Measurements from ENCODE around the gene ZNF431. TPM values are rescaled to one million over a fixed set of nuclear protein-coding genes. Genes with fewer than 3 reads are reported as not detected.
"Not testable (repeated sequence)": the region's sequence is repeated elsewhere in the genome, so short reads cannot be mapped to it uniquely, and the experiment has no call there.

Gene ZNF431
- 3.8 and 4.6 TPM in 2 replicates for total RNA-seq

- peak; percentile 80 for DNase-seq (ENCODE audit: extremely low read depth, low read depth, low spot score)
These were observed at the start of gene ZNF431 for GRCh38 chr19:21141787-21142464. ZNF431 (plus strand) TSS chr19:21142040; CDS start chr19:21142184, 144 bp downstream.

DNA sequence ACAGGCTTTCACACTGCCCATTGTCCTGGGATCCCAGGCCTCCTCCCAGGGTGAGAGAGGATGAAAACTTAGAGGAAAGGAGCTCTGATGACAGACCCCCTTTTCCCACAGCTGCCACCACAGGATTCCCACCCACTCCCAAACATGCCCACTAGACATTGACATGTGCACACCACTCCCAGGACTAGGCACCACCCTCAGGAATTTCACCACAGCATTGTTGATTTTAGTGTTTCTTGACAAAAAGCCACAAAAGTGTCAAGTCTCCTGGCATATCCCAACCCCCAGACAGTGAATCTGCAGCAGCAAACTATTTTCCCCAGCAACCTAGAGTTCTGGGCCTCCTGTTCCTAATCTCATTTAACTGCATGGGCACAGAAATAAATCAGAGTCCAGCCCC lies 49.7 kb upstream of the ZNF431 start:
- DNase-seq (ENCODE audit: extremely low read depth, low read depth, low spot score), result no peak

GRCh38 chr19:21094347-21095025 lies 47.4 kb upstream of the ZNF431 start:
- DNase-seq (ENCODE audit: extremely low read depth, low read depth, low spot score), result no peak

- no peak for DNase-seq (ENCODE audit: extremely low read depth, low read depth, low spot score)
These were observed 43.5 kb upstream of the ZNF431 start for GRCh38 chr19:21098291-21098690.

GRCh38 chr19:21101521-21102242 lies 40.2 kb upstream of the ZNF431 start:
- no peak for DNase-seq (ENCODE audit: extremely low read depth, low read depth, low spot score)

DNA sequence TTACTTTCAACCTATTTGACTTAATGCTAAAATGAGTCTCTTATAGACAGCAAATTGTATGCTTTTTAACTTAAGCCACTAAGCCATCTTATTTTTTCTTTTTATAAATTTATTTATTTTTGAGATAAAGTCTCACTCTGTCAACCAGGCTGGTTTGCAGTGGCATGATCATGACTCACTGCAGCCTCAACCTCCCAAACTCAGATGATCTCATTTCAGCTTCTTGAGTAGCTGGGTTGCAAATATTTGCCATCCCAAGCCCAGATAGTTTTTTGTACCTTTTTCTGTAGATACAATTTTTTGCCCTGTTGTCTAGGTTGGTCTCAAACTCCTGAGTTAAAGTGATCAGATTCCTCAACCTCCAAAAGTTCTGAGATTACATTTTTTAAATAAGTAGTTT lies 32.7 kb upstream of the ZNF431 start:
- no peak for DNase-seq (ENCODE audit: extremely low read depth, low read depth, low spot score)

DNA sequence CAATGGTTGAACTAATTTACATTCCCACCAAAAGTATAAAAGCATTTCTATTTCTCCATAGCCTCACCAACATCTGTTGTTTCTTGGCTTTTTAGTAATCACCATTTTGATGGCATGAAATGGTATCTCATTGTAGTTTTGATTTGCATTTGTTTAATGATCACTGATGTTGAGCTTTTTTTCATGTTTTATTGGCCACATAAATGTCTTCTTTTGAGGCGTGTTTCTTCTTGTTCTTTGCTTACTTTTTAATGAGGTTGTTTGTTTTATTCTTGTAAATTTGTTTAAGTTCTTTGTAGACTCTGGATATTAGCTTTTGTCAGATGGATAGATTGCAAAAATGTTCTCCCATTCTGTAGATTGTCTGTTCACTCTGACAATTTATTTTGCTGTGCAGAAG lies 31.7 kb upstream of the ZNF431 start:
- no peak for DNase-seq (ENCODE audit: extremely low read depth, low read depth, low spot score)

- no peak for DNase-seq (ENCODE audit: extremely low read depth, low read depth, low spot score)
These were observed 26.4 kb upstream of the ZNF431 start for GRCh38 chr19:21115430-21115829.

- no peak for DNase-seq (ENCODE audit: extremely low read depth, low read depth, low spot score)
These were observed 24.6 kb upstream of the ZNF431 start for GRCh38 chr19:21117041-21117907.

DNA sequence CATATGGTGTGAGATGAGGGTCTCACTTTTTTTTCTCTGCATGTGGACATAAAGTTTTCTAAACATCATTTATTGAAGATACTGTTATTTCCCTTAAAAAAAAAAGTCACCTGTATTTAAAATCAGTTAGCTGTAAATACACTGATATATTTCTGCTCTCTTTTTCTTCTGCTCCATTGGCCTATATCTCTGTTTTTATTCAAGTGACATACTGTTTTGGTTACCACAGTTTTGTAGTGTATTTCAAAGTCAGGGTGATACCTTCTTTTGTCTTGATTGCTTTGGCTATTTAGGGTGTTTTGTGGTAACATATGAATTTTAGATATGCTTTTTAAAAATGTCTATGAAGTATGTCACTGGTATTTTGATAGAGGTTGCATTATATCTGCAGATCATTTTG lies 15.8 kb upstream of the ZNF431 start:
- no peak for DNase-seq (ENCODE audit: extremely low read depth, low read depth, low spot score)

GRCh38 chr19:21127001-21127400 lies 14.8 kb upstream of the ZNF431 start:
- DNase-seq (ENCODE audit: extremely low read depth, low read depth, low spot score), result no peak

DNA sequence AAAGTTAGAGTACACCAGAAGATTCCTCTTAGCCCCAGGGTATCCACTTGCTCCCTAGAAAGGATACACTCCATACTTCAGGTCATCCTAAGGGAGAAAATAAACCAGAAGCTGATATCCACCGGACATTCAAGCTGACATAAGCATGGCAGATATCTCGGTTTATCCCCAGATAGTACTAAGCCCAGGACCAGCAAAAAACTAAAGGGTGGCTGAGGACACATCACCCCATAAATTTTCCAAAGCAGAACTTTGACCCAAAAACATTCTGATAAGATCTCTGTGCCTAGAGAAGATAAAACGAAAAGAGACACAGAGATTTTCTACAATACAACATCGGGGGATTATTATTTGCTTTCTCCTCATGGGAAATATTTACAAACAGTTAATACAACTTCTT lies 13.9 kb upstream of the ZNF431 start:
- DNase-seq (ENCODE audit: extremely low read depth, low read depth, low spot score), result no peak

GRCh38 chr19:21128901-21129698 lies 12.7 kb upstream of the ZNF431 start:
- no peak for DNase-seq (ENCODE audit: extremely low read depth, low read depth, low spot score)

- no peak for DNase-seq (ENCODE audit: extremely low read depth, low read depth, low spot score)
These were observed 11.6 kb upstream of the ZNF431 start for GRCh38 chr19:21130097-21130775.

- DNase-seq (ENCODE audit: extremely low read depth, low read depth, low spot score), result no peak
These were observed 8.2 kb upstream of the ZNF431 start for GRCh38 chr19:21133633-21134032.

DNA sequence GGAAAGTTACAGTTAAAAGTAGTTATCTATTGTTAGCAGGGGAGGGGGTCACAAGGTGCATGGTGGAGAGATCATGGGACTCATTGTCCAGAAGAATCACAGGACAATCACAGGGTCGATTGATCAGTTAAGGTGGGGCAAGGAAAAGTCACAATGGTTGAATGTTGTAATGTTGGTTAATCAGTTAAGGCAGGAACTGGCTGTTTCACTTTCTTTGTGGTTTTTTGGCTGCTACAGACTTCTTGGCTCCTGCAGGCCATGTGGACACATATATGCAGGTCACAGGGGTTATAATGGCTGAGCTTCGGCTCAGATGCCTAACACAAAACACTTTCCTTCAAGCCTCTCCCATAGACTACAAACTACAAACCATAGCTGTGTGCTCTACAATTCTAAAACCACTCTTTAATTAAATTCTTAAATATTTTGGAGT lies 6.9 kb upstream of the ZNF431 start:
- no peak for DNase-seq (ENCODE audit: extremely low read depth, low read depth, low spot score)

GRCh38 chr19:21135433-21135832 lies 6.4 kb upstream of the ZNF431 start:
- no peak for DNase-seq (ENCODE audit: extremely low read depth, low read depth, low spot score)

GRCh38 chr19:21138130-21138529 lies 3.7 kb upstream of the ZNF431 start:
- no peak for DNase-seq (ENCODE audit: extremely low read depth, low read depth, low spot score)

DNA sequence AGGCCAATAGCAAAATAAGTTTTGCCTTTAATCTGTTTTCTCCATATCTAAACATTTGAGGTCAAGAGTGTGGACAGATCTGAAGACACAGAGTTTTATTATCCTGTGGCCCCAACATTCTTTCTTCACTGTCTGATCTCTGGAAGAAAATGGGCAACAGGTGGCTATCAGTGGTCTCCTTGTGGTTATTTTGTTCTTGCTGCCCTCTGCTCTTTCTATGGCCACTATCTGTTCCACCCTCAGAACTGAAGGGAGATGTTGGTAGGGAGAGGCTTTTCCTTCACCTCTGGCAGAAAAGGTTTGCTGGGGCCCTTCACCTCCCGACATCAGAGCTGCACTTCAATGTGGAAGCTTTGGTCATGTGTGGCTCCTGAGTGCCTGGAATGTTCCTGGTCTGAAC lies 834 bp upstream of the ZNF431 start:
- not testable (repeated sequence) for DNase-seq (ENCODE audit: extremely low read depth, low read depth, low spot score)

Data from glomerular endothelial cell (primary cell).